NCI-H2196 (cell line): Measurements from ENCODE around the gene SQSTM1.
"Not testable (repeated sequence)": the region's sequence is repeated elsewhere in the genome, so short reads cannot be mapped to it uniquely, and the experiment has no call there.

Experiments used
- DNase-seq: peaks from one replicate; lab custom pipeline; 2025; ENCODE audit not compliant: unreplicated experiment; lab: John Stamatoyannopoulos, UW

The SQSTM1 gene

GRCh38 chr5:179841621-179842020, 20.9 kb downstream of the SQSTM1 start:
- no peak for DNase-seq

- no peak for DNase-seq
These were observed 32.4 kb downstream of the SQSTM1 start for GRCh38 chr5:179852993-179853547.

GRCh38 chr5:179854356-179854755, 33.7 kb downstream of the SQSTM1 start:
- DNase-seq, result no peak

- peak; percentile 40 for DNase-seq
These were observed 37.5 kb downstream of the SQSTM1 start for GRCh38 chr5:179858241-179858585.

GRCh38 chr5:179858586-179859427, 38.1 kb downstream of the SQSTM1 start, which contains the start of gene MRNIP:
MRNIP (minus strand) TSS chr5:179858817; CDS start chr5:179858796, 21 bp downstream.
- peak; percentile 97 for DNase-seq

- DNase-seq, result no peak
These were observed 39.6 kb downstream of the SQSTM1 start for GRCh38 chr5:179860301-179860700.

- no peak for DNase-seq
These were observed 41.6 kb downstream of the SQSTM1 start for GRCh38 chr5:179862296-179862695.

- no peak for DNase-seq
These were observed 42.2 kb downstream of the SQSTM1 start for GRCh38 chr5:179862891-179863290.

GRCh38 chr5:179863449-179864085, 42.9 kb downstream of the SQSTM1 start:
- no peak for DNase-seq

GRCh38 chr5:179864686-179865085, 44.0 kb downstream of the SQSTM1 start:
- DNase-seq, result no peak

- DNase-seq, result no peak
These were observed 45.0 kb downstream of the SQSTM1 start for GRCh38 chr5:179865491-179866240.

- no peak for DNase-seq
These were observed 45.8 kb downstream of the SQSTM1 start for GRCh38 chr5:179866241-179867078.

- no peak for DNase-seq
These were observed 46.4 kb downstream of the SQSTM1 start for GRCh38 chr5:179867079-179867465.

GRCh38 chr5:179867476-179867875, 46.8 kb downstream of the SQSTM1 start:
- DNase-seq, result no peak

- DNase-seq, result no peak
These were observed 47.8 kb downstream of the SQSTM1 start for GRCh38 chr5:179868541-179868940.

GRCh38 chr5:179869101-179869500, 48.4 kb downstream of the SQSTM1 start:
- no peak for DNase-seq

- DNase-seq, result no peak
These were observed 49.1 kb downstream of the SQSTM1 start for GRCh38 chr5:179869641-179870402.

- peak; percentile 81 for DNase-seq
These were observed 49.7 kb downstream of the SQSTM1 start for GRCh38 chr5:179870403-179870903.

- no peak for DNase-seq
These were observed 50.2 kb downstream of the SQSTM1 start for GRCh38 chr5:179870952-179871351.

- DNase-seq, result not testable (repeated sequence)
These were observed 50.8 kb downstream of the SQSTM1 start for GRCh38 chr5:179871533-179871932.
